Lower lobe of right lung (tissue), 2 donors: ENCODE measurements around the gene PI4KA. TPM values are rescaled to one million over a fixed set of nuclear protein-coding genes. Genes with fewer than 3 reads are reported as not detected.
"Not testable (repeated sequence)": the region's sequence is repeated elsewhere in the genome, so short reads cannot be mapped to it uniquely, and the experiment has no call there.

ENCODE experiments used
- ATAC-seq, 2 donors: fragments of 200-7000 bp; cut with Tn5 transposase; one replicate each; pipeline ENCODE4 v1.9.1; 2020 to 2022; ENCODE audit warnings: mild to moderate bottlenecking in 2 of 2, moderate library complexity in 2 of 2
- DNase-seq: peaks from one replicate; pipeline ENCODE4 v3.0.0-alpha.2; 2020
- H3K27ac ChIP-seq: fragments of 200-600 bp; one replicate; pipeline ENCODE4 v1.8.0; 2022
- H3K27me3 ChIP-seq: fragments of 200-600 bp; one replicate; pipeline ENCODE4 v1.8.0; 2022; ENCODE audit warnings: low read depth
- H3K36me3 ChIP-seq: fragments of 200-600 bp; one replicate; pipeline ENCODE4 v1.8.0; 2022; ENCODE audit warnings: mild to moderate bottlenecking
- H3K4me1 ChIP-seq: fragments of 200-600 bp; one replicate; pipeline ENCODE4 v1.8.0; 2022
- H3K4me3 ChIP-seq: fragments of 200-600 bp; one replicate; pipeline ENCODE4 v1.8.0; 2022; ENCODE audit warnings: mild to moderate bottlenecking
- H3K9me3 ChIP-seq: fragments of 200-600 bp; one replicate; pipeline ENCODE4 v1.8.0; 2022
- intact Hi-C: fragments of 100-400 bp; cut with DNase I; formaldehyde crosslinking; loops from one replicate; pipeline ENCODE4 v1.11.0; 2022
- total RNA-seq: library from RNA; stranded (reverse); fragmentation: NEBNext Ultra II Directional; extraction: Animal tissue kit (Norgen Biotek cat#: 25700); gene quantifications from one replicate; pipeline ENCODE4 v1.2.1, GENCODE V29; 2021
- TF ChIP-seq, protein P1 (sequence below): fragments of 200-600 bp; IDR thresholded peaks from one replicate; pipeline ENCODE4 v1.8.0; 2022; ENCODE audit warnings: antibody characterized with exemption, mild to moderate bottlenecking
- donor health status: DM: no; HTN: yes; CAD: no; lungs with severe emphysema.

PI4KA gene
- total RNA-seq, 1 donor from 2014 or later = 109 TPM

DNA sequence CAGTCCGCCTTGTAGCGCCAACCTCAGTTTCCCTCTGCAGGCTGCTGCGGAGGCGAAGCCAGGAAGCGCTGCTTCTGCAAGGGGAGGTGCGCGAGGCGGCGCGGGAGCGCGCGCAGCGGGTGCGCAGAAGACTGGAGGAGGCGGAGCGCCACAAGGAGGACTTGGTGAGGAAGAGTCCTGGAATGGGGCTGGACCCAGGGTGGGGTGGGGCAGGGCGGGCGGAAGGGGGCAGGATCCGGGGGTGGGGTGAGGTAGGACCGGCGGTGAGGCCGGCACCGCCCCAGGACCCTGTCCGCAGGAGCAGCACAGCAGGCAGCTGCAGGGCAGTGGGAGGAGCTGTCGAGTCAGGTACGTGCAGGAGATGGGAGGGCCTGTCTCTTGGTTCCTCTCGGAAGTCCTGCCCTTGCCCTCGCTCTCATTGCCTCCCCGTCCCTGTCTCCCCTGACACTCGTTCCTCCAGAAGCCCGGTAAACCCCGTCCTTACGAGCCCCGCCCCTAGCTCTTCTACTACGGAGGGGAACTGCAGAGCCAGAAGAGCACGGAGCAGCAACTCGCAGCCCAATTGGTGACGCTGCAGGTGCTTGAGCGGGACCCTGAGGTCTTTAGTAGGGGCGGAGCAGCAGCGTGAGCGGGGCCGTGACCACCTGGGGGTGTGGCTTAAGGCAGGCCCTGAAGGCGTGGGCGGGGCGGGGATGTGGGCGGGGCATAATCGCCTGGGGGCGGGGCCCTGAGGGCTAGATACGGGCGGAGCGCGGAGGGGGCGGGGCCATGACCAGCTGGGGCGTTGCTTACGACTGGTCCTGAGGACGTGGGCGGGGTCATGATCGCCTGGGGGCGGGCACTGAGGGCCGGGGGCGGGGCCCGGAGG is 155.8 kb downstream of the PI4KA start:
- peak overlapping the region; percentile 84 for H3K27ac ChIP-seq
- H3K27me3 ChIP-seq, intact Hi-C loops, H3K4me1 ChIP-seq, H3K36me3 ChIP-seq, H3K9me3 ChIP-seq: not testable (repeated sequence)
- H3K4me3 ChIP-seq = peak overlapping the region; percentile 65
- DNase-seq (peak; percentile 99), ATAC-seq (peak; percentile 94 to 96)

DNA sequence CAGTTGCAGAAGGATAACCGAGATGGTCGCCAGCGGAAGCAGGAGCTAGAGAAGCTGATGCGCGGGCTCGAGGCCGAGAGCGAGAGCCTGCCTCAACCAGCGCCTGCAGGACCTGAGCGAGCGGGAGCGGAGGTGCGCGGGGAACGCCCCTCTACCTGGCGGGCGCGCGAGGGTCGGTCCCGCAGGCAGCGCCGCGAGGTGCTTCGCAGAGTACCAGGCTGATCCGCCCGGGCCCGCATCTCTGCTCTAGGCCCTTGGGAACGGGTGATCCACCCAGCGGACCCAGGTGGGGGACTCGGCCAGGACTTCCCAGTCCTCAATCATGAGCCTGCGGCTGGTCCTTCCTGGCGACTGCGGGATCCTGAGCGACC is 156.5 kb downstream of the PI4KA start:
- intact Hi-C loops, H3K27me3 ChIP-seq, DNase-seq, H3K9me3 ChIP-seq, H3K36me3 ChIP-seq: not testable (repeated sequence)
- Histone ChIP-seq H3K27ac (peak overlapping the region; percentile 84), H3K4me1 (peaks cover 15% of the 10 kb centered on the region), H3K4me3 (peak overlapping the region; percentile 65)
- peak; percentile 24 to 25 for ATAC-seq

DNA sequence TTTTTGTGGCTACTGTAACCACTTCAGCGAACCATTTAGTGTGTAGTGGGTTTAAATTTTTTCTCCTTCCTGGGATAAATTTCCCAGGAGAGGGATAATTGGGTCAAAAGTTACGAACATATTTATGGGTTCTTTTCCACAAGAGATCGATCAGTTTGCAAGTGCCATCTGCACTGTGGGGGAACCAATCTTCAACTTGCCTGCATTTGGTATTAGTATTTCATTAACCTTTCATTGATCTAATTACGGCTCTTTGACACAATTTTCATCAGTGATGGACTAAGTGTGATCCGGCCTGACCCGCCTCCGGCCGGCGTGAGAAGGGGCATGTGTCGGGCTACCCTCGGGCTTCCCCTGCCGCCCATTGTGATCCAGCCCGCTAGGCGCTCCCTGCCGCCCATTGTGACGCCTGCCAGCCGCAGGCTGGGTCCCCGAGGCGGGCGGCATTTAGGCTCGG is 156.9 kb downstream of the PI4KA start:
- H3K9me3 ChIP-seq, DNase-seq, H3K36me3 ChIP-seq, H3K27ac ChIP-seq, intact Hi-C loops, H3K27me3 ChIP-seq: not testable (repeated sequence)
- Histone ChIP-seq H3K4me3 (peak overlapping the region; percentile 65), H3K4me1 (peaks cover 16% of the 10 kb centered on the region)
- ATAC-seq = peak; percentile 1 to 10

DNA sequence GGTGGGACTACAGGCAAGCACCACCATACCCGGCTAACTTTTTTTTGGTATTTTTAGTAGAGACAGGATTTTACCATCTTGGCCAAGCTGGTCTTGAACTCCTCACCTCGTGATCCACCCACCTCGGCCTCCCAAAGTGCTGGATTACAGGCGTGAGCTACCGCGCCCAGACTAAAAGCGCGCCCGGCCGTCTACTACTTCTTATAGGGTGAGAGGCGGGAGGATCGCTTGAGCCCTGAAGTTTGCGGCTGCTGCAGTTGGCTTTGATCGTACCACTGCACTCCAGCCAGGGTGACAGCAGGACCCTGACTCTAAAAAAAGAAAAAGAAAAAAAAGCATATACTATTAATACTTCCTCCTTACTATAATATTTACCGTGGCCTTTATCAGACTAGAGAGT is 158.3 kb downstream of the PI4KA start:
- ATAC-seq, H3K36me3 ChIP-seq, H3K27me3 ChIP-seq, intact Hi-C loops, H3K27ac ChIP-seq, H3K4me3 ChIP-seq, H3K9me3 ChIP-seq, DNase-seq: not testable (repeated sequence)
- peaks cover 16% of the 10 kb centered on the region for H3K4me1 ChIP-seq

DNA sequence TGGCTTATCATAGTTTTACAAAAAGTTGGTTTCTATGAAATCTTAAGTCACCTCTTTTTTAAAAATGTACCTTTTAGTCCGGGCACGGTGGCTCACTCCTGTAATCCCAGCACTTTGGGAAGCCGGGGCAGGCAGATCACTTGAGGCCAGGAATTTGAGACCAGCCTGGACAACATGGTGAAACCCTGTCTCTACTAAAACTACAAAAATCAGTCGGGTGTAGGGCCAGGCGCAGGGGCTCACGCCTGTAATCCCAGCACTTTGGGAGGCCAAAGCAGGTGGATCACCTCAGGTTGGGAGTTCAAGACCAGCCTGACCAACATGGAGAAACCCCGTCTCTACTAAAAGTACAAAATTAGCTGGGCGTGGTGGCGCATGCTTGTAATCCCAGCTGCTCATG is 158.8 kb downstream of the PI4KA start:
- H3K27me3 ChIP-seq, H3K9me3 ChIP-seq, H3K36me3 ChIP-seq, intact Hi-C loops, ATAC-seq, H3K27ac ChIP-seq, H3K4me3 ChIP-seq, DNase-seq: not testable (repeated sequence)
- peaks cover 16% of the 10 kb centered on the region for H3K4me1 ChIP-seq

DNA sequence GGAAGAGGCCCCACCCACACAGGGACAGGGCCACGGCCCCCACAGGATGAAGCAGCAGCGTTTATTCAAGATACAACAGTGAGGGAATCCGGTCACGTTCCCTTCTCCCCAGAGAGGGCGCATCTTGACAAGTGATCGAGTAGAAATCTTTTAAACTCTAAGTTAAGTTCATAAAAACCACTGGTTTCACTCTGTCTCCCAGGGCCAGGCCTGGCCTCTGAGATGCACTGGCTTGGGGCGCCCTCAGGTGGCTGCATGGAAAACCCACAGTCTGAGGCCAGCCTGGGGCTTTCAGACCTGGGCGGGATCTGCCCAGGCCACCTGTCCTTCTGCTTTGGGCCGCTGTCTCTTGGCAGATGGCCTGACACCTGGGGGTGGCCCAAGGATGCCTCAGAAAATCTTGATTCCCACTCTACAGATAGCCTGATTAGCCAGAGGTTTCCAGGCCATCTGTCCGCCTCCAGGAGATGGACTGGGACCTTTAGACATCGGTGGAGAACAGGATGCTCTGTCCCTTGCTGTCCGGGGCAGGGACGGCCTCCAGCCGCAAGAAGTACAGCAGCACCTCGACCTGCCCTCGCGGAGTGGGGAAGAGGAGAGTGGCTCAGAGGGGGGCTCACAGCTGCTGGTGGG is 161.0 kb downstream of the PI4KA start:
- DNase-seq (peak; percentile 89), ATAC-seq (peak in 1 of 2 donors; percentile 69)
- H3K9me3 ChIP-seq, H3K36me3 ChIP-seq, H3K27me3 ChIP-seq, intact Hi-C loops: not testable (repeated sequence)
- peak overlapping the region; percentile 81 for H3K27ac ChIP-seq
- peaks cover 11% of the 10 kb centered on the region for H3K4me1 ChIP-seq
- TF ChIP-seq, protein P1, sequence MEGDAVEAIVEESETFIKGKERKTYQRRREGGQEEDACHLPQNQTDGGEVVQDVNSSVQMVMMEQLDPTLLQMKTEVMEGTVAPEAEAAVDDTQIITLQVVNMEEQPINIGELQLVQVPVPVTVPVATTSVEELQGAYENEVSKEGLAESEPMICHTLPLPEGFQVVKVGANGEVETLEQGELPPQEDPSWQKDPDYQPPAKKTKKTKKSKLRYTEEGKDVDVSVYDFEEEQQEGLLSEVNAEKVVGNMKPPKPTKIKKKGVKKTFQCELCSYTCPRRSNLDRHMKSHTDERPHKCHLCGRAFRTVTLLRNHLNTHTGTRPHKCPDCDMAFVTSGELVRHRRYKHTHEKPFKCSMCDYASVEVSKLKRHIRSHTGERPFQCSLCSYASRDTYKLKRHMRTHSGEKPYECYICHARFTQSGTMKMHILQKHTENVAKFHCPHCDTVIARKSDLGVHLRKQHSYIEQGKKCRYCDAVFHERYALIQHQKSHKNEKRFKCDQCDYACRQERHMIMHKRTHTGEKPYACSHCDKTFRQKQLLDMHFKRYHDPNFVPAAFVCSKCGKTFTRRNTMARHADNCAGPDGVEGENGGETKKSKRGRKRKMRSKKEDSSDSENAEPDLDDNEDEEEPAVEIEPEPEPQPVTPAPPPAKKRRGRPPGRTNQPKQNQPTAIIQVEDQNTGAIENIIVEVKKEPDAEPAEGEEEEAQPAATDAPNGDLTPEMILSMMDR = peak; percentile 84
- peak overlapping the region; percentile 23 for H3K4me3 ChIP-seq

DNA sequence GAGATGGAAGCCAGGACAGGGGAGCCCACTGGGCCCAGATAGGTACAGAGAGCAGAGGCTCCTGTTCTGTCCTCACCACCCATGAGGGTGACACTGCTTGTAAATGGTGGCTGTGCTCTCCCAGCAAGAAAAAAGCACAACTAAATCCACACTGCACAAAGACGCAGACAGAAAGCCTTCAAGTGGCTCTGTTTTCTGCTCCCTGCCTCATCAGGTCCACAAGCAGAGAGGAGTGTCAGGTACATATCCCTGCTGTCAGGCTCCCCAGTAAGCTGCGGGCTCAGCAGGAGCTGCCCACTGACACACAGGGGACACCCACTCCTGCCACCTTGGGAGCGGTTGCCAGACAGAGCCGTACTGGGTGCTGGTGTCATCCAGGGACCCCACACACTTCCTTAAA is 162.6 kb downstream of the PI4KA start:
- H3K4me1 ChIP-seq, H3K4me3 ChIP-seq, DNase-seq, H3K27ac ChIP-seq, H3K9me3 ChIP-seq, H3K36me3 ChIP-seq, ATAC-seq, H3K27me3 ChIP-seq, intact Hi-C loops: not testable (repeated sequence)

DNA sequence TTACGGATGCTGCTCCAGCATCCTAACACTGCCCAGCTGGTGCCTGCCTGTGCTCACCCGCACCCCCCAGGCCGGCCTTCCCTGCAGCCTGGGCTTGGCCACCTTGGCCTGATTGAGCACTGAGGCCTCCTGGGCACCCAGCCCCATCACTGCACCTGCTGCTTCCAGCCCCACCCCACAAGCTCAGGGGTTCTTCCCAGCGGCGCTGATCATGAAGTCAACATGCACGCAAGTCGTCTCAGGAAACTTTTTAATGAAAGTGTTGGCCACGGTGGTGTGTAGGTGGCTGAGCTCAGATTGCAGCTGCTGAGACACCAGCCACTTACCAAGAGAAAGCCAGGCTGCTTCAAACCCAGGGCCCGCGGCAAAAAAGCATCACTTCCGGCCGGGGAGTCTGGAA is 163.4 kb downstream of the PI4KA start:
- ATAC-seq, H3K4me1 ChIP-seq, H3K4me3 ChIP-seq, H3K36me3 ChIP-seq, H3K27me3 ChIP-seq, H3K27ac ChIP-seq, intact Hi-C loops, H3K9me3 ChIP-seq, DNase-seq: not testable (repeated sequence)

DNA sequence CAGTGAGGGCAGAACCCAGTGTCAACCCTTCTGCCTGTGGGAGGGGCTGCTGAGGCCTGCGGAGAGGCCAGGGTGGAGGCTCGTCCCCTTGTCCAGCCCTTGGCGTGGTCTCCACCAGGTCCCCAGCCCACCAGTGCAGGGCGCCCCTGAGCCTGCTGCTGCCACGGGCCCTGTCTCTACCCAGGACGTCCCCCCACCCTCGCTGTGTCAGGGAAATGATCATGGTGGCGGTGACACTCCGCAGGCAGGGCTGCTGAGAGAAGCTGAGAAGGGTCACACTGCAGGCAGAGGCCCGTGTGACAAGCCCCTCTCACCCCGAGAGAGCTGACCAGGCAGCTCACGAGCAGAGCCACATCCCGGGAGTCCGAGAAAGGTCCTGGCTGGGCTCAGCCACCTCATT is 164.4 kb downstream of the PI4KA start:
- intact Hi-C loops, H3K9me3 ChIP-seq, H3K27me3 ChIP-seq, ATAC-seq, H3K4me3 ChIP-seq, H3K4me1 ChIP-seq, H3K27ac ChIP-seq, H3K36me3 ChIP-seq, DNase-seq: not testable (repeated sequence)

DNA sequence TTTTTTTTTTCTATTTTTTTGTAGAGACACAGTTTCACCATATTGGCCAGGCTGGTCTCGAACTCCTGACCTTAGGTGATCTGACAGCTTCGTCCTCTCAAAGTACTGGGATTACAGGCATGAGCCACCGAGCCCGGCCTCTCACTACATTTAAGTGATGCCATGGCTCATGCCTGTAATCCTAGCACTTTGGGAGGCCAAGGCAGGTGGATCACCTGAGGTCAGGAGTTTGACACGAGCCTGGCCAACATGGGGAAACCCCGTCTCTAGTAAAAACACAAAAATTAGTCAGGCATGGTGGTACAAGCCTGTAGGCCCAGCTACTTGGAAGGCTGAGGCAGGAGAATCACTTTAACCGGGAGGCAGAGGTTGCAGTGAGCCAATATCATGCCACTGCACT is 165.7 kb downstream of the PI4KA start:
- DNase-seq, H3K4me1 ChIP-seq, ATAC-seq, intact Hi-C loops, H3K27ac ChIP-seq, H3K36me3 ChIP-seq, H3K4me3 ChIP-seq, H3K9me3 ChIP-seq, H3K27me3 ChIP-seq: not testable (repeated sequence)

DNA sequence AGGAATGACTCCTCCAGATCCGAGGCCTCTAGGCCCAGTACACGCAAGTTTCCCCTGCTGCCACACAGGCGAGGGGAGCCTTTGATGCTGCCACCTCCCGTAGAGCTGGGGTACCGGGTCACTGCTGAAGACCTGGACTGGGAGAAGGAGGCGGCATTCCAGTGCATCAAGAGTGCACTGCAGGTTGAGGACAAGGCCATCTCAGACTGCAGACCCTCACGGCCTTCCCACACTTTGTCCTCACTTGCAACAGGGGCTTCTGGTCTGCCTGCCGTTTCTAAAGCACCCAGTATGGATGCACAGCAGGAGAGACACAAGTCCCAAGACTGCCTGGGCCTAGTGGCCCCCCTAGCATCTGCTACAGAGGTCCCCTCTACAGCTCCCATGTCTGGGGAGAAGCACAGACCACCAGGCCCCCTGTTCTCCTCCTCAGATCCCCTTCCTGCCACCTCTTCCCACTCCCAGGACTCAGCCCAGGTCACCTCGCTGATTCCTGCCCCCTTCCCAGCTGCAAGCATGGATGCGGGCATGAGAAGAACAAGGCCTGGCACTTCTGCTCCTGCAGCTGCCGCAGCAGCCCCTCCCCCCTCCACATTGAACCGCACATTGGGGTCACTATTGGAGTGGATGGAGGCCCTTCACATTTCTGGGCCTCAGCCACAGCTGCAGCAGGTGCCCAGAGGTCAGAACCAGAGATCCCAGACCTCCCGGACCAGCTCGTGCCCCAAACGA is 167.9 kb downstream of the PI4KA start:
- H3K27ac ChIP-seq, H3K36me3 ChIP-seq, ATAC-seq, H3K4me3 ChIP-seq, H3K27me3 ChIP-seq, H3K9me3 ChIP-seq, intact Hi-C loops, DNase-seq, H3K4me1 ChIP-seq: not testable (repeated sequence)

DNA sequence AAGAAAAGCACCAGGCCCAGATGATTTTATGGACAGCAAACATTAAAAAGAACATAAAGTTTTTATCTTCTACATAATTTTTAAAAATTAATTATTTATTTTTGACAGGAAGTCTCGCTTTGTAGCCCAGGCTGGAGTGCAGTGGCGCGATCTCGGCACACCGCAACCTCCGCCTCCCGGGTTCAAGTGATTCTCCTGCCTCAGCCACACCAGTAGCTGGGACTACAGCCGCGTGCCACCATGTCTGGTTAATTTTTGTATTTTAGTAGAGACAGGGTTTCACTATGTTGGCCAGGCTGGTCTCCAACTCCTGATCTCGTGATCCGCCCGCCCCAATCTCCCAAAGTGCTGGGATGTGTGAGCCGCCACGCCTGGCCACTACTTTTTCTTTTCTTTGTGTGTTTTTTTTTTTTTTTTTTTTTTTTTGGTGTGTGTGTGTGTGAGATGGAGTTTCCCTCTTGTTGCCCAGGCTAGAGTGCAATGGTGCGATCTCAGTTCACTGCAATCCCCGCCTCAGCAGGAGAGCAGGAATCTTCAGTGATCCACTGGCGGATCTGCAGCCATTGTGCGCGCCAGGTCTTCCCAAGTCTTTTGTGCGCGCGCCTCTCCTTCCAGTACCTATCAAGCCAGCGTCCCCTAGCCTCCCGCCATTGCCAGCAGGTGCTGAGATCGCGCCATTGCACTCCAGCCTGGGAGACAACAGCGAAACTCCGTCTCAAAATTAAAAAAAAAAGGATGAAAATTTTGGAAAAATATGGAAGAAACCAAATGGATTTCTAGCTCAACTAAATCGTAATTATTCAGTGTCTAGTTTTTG is 171.0 kb downstream of the PI4KA start:
- H3K4me1 ChIP-seq, ATAC-seq, H3K4me3 ChIP-seq, H3K27me3 ChIP-seq, H3K36me3 ChIP-seq, H3K27ac ChIP-seq, intact Hi-C loops, DNase-seq, H3K9me3 ChIP-seq: not testable (repeated sequence)
